Astrocyte of the cerebellum (primary cell): ENCODE measurements around the gene AFAP1L1.

Experiments used
- DNase-seq: peaks from one replicate; pipeline ENCODE4 v3.0.0-alpha.2; 2011; ENCODE audit warnings: low read depth
- H3K4me3 ChIP-seq: 2 replicates; pipeline ENCODE4 v1.5.1; 2011; ENCODE audit warnings: mild to moderate bottlenecking, low read depth, low read length, moderate library complexity
- CTCF ChIP-seq: IDR thresholded peaks from 2 replicates; pipeline ENCODE4 v1.5.1; 2012; ENCODE audit warnings: low read length, low read depth, moderate library complexity, mild to moderate bottlenecking; ENCODE audit errors: missing control alignments
- in situ Hi-C: cut with HindIII; loops from 2 replicates; pipeline ENCODE4 v1.10.0; 2017; ENCODE audit warnings: low sequenced_read_pairs

The AFAP1L1 gene

GRCh38 chr5:149229298-149229937 is 42.2 kb upstream of the AFAP1L1 start:
- no peak for TF ChIP-seq CTCF
- in situ Hi-C loops = no loop called here
- no peak overlapping the region for H3K4me3 ChIP-seq
- no peak for DNase-seq

GRCh38 chr5:149235841-149236240 is 35.8 kb upstream of the AFAP1L1 start:
- H3K4me3 ChIP-seq = no peak overlapping the region
- TF ChIP-seq CTCF = no peak
- in situ Hi-C loops = no loop called here
- DNase-seq = no peak

GRCh38 chr5:149237662-149238061 is 34.0 kb upstream of the AFAP1L1 start:
- no peak overlapping the region for H3K4me3 ChIP-seq
- DNase-seq = no peak
- peak; percentile 14 for TF ChIP-seq CTCF
- in situ Hi-C loops = no loop called here

DNA sequence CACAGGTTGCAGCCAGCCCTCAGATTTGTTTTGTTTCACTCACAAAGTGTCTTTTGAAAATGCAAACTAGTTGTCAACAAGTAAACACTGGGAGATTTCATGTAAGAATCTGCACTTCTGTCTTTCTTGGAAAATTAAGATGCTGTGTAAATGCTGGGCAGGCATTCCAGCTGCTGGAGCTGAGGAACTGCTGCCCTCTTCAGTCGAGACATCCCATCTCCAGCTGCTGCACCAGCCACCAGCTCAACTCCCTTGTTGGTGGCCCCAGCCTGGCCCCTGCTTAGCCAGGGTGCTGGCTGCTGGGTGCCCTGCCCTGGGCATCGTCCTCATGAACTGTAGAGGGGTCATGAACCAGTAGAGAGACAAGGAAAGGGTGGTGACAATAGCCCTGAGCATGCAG is 33.1 kb upstream of the AFAP1L1 start:
- in situ Hi-C loops = no loop called here
- no peak for DNase-seq
- no peak overlapping the region for H3K4me3 ChIP-seq
- TF ChIP-seq CTCF = no peak

- in situ Hi-C loops = loop anchor here (5.0 kb wide), 1 partner anchor 88 kb away; no protein-coding TSS in a partner anchor
- H3K4me3 ChIP-seq = no peak overlapping the region
- DNase-seq = no peak
- TF ChIP-seq CTCF = no peak
Observed at GRCh38 chr5:149239917-149240316, 31.7 kb upstream of the AFAP1L1 start.

- in situ Hi-C loops = loop anchor here (5.0 kb wide), 1 partner anchor 88 kb away; no protein-coding TSS in a partner anchor
- DNase-seq = no peak
Observed at GRCh38 chr5:149240354-149240998, 31.2 kb upstream of the AFAP1L1 start.

More at GRCh38 chr5:149240354-149240998, 31.2 kb upstream of the AFAP1L1 start:
- H3K4me3 ChIP-seq = no peak overlapping the region
- no peak for TF ChIP-seq CTCF
